Measurements from ENCODE around the gene GATA5.

- TF ChIP-seq POLR2AphosphoS5 (IDR thresholded peaks at IDR 0.05; ENCODE audit: borderline replicate concordance, low read depth, low read length) (no peak), EZH2 (IDR thresholded peaks at IDR 0.05) (no peak), FOXP2 (optimal IDR thresholded peaks at IDR 0.05; ENCODE audit: control extremely low read depth, extremely low read length, insufficient read depth) (no peak)
Observed at GRCh38 chr20:62493886-62494285, 18.1 kb upstream of the GATA5 start.
